ENCODE results near the gene CCR8.
A peak's percentile ranks its signal among the peaks of the same experiment; 100 is the strongest.
"Not testable (repeated sequence)": the region's sequence is repeated elsewhere in the genome, so short reads cannot be mapped to it uniquely, and the experiment has no call there.

Gene CCR8

DNA sequence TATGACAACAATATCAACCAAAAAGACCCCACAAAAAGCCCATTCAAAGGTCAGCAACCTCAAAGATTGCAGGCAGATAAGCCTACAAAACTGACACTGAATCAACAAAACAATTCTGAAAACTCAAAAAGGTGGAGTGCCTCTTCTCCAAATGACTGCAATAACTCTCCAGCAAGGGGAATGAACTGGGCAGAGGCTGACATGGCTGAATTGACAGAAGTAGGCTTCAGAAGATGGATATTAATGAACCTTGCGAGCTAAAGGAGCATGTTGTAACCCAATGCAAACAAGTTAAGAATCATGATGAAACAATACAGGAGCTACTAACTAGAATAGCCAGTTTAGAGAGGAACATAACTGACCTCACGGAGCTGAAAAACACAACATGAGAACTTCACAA lies 33.3 kb downstream of the CCR8 start:
- DNase-seq, result no peak
- TF ChIP-seq, protein P1, sequence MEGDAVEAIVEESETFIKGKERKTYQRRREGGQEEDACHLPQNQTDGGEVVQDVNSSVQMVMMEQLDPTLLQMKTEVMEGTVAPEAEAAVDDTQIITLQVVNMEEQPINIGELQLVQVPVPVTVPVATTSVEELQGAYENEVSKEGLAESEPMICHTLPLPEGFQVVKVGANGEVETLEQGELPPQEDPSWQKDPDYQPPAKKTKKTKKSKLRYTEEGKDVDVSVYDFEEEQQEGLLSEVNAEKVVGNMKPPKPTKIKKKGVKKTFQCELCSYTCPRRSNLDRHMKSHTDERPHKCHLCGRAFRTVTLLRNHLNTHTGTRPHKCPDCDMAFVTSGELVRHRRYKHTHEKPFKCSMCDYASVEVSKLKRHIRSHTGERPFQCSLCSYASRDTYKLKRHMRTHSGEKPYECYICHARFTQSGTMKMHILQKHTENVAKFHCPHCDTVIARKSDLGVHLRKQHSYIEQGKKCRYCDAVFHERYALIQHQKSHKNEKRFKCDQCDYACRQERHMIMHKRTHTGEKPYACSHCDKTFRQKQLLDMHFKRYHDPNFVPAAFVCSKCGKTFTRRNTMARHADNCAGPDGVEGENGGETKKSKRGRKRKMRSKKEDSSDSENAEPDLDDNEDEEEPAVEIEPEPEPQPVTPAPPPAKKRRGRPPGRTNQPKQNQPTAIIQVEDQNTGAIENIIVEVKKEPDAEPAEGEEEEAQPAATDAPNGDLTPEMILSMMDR (IDR thresholded peaks at IDR 0.05; ENCODE audit: low read depth, low read length, missing control alignments), result no peak
- no peaks in the 10 kb centered on the region for H3K36me3 ChIP-seq (replicated peaks)
- H3K4me3 ChIP-seq (ENCODE audit: low read depth, low read length), result no peak overlapping the region
- in situ Hi-C loops (cut with HindIII; ENCODE audit: low pct_ligation_motif_present, low sequenced_read_pairs), result no loop called here
- H3K27me3 ChIP-seq (replicated peaks), result no peaks in the 10 kb centered on the region
- no peak overlapping the region for H3K27ac ChIP-seq

DNA sequence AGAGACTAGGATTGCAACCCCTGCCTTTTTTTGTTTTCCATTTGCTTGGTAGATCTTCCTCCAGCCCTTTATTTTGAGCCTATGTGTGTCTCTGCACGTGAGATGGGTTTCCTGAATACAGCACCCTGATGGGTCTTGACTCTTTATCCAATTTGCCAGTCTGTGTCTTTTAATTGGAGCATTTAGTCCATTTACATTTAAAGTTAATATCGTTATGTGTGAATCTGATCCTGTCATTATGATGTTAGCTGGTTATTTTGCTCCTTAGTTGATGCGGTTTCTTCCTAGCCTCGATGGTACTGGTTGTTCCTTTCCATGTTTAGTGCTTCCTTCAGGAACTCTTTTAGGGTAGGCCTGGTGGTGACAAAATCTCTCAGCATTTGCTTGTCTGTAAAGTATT lies 40.9 kb downstream of the CCR8 start:
- not testable (repeated sequence) for H3K27ac ChIP-seq

DNA sequence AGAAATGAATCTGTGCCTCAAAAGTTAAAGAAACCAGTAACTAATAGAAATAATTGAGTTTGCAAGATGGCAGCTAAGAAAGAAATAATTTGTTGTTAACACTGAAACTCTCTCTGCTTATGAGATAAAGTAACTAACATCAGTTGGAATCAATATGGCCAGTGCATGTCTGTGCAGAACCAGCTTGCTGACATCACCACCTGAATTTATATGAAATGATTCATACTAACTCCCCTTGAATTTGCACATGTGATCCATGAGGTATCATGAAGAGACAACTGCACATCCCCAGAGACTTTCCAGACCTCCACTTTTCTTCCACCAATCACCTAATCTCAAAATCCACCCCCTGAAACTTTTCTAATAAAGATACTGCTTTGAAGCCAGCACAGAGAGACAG lies 43.3 kb downstream of the CCR8 start:
- Histone ChIP-seq H3K4me3 (ENCODE audit: low read depth, low read length) (no peak overlapping the region), H3K27ac (no peak overlapping the region), H3K36me3 (replicated peaks) (no peaks in the 10 kb centered on the region), H3K27me3 (replicated peaks) (no peaks in the 10 kb centered on the region)
- in situ Hi-C loops (cut with HindIII; ENCODE audit: low pct_ligation_motif_present, low sequenced_read_pairs), result no loop called here
- no peak for DNase-seq
- TF ChIP-seq, protein P1 (IDR thresholded peaks at IDR 0.05; ENCODE audit: low read depth, low read length, missing control alignments), result no peak

More for the DNA sequence above, 40.9 kb downstream of the CCR8 start:
- H3K4me3 ChIP-seq (ENCODE audit: low read depth, low read length); in situ Hi-C loops (cut with HindIII; ENCODE audit: low pct_ligation_motif_present, low sequenced_read_pairs); H3K27me3 ChIP-seq (replicated peaks); DNase-seq; H3K36me3 ChIP-seq (replicated peaks): not testable (repeated sequence)

DNA sequence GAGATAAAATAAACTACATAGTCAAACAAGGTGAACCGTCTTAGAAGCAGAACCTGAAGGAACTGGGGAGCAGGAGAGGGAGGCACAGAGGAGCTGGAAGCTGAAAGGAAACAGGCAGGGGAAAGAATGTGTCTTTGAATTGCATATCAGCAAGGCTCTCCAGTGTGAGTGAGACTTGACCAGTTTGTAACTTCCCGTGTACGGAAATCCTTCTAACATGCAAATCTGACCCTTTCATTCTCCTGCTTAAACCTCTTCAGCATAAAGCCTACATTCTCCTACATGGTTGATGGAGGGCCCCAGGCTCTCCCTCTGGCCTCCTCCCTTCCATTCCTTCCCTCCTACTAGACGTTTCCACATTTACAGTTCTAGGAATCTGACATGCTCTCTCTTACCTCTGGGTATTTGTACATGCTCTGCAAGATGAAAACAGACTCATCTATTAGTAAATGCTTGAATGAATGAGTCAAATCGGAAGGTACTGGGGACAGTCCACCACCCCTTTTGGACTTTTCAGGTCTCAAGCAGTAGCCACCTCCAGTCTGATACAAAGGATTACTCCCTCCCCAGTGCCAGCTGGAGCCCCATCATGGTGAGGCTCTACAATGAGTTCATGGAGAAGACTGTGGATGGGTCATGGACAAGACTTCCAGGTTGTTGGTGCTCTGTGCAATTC lies 47.6 kb downstream of the CCR8 start:
- no peak overlapping the region for H3K4me3 ChIP-seq (ENCODE audit: low read depth, low read length)
- TF ChIP-seq, protein P1 (IDR thresholded peaks at IDR 0.05; ENCODE audit: low read depth, low read length, missing control alignments), result no peak
- no peak overlapping the region for H3K27ac ChIP-seq
- in situ Hi-C loops (cut with HindIII; ENCODE audit: low pct_ligation_motif_present, low sequenced_read_pairs), result no loop called here
- no peaks in the 10 kb centered on the region for H3K27me3 ChIP-seq (replicated peaks)
- no peaks in the 10 kb centered on the region for H3K36me3 ChIP-seq (replicated peaks)
- no peak for DNase-seq

DNA sequence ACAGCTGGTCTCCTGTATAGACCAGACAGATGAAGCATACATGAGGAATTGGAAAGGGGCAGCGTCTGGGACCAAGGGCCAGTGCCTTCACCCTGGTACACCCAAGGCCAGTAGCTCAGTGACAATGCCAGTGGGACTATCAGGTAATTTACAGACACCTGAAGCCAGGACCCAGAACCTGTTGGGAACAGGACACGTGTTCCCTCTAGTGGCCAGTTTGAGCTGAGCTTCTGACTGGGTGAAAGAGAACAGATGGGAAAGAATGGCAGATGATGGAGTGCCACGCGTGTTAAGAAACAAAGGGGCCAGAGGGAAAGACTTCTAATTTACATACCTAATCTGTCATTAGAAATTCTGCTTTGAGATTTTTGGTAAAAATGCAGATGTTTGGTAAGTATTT lies 48.6 kb downstream of the CCR8 start:
- peak; percentile 16 for DNase-seq
- in situ Hi-C loops (cut with HindIII; ENCODE audit: low pct_ligation_motif_present, low sequenced_read_pairs), result no loop called here
- Histone ChIP-seq H3K4me3 (ENCODE audit: low read depth, low read length) (no peak overlapping the region), H3K36me3 (replicated peaks) (no peaks in the 10 kb centered on the region), H3K27ac (no peak overlapping the region), H3K27me3 (replicated peaks) (no peaks in the 10 kb centered on the region)
- TF ChIP-seq, protein P1 (IDR thresholded peaks at IDR 0.05; ENCODE audit: low read depth, low read length, missing control alignments), result peak; percentile 83

DNA sequence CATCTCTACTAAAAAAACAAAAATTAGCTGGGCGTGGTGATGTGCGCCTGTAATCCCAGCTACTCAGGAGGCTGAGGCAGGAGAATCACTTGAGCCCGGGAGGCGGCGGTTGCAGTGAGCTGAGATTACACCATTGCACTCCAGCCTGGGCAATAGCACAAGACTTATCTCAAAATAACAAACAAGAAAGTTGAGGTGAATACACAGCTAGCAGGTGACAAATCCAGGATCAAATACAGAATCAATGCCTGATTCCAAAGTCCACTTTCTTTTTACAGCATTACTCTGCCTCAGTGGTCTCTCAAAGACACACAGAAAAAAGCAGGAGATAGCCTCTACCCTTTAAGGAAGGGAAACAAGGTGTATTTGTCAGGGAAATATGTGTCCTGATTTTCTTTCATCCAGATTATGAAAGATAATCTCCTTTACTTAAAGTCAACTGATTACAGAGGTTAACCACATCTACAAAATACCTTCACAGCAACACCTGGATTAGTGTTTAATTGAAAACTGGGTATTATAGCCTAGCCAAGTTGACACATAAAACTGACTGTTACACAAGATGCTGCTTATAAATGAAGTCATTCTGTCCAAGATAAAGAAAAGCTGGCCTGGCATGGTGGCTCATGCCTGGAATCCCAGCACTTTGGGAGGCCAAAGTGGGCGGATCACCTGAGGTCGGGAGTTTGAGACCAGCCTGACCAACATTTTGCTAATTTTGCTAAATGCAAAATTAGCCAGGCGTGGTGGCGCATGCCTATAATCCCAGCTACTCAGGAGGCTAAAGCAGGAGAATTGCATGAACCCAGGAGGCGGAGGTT lies 49.7 kb downstream of the CCR8 start:
- TF ChIP-seq, protein P1 (IDR thresholded peaks at IDR 0.05; ENCODE audit: low read depth, low read length, missing control alignments), result no peak
- in situ Hi-C loops (cut with HindIII; ENCODE audit: low pct_ligation_motif_present, low sequenced_read_pairs), result no loop called here
- Histone ChIP-seq H3K4me3 (ENCODE audit: low read depth, low read length) (no peak overlapping the region), H3K36me3 (replicated peaks) (no peaks in the 10 kb centered on the region), H3K27me3 (replicated peaks) (no peaks in the 10 kb centered on the region), H3K27ac (no peak overlapping the region)
- DNase-seq, result no peak

Data from brain microvascular endothelial cell (primary cell).